ENCODE results near the gene POMGNT1.

DNA sequence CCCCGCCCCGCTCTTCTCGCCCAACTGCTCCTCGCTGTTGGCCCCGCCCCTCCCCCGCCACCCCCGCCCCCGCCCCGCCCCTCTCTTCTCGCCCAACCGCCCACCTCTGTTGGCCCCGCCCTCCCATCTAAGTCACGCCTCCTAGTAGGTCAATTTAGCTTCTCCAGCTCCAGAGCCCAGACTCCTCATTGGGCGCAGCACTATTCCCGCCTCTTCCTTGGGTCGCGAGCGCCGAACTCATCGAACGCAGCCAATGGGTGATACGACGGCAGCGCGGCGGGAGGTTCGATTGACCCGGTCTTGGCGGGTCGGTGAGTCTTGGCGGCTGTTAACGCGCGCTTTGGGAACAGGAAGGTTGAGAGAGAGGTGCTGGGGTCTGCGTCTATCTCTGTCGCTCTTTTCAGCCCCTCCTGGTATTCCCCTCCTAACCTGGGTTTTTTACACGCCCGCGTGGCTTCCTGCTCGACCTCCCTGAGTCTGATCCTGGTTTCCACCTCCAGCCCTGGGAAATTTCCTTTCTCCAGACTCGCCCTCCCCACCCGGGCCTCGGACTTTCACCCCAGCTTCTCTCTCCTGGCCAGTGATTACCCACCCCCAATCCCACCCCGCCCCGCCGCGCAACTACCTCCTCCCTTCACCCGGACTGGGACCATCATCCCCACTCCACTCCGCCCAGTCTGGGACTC, 49.3 kb upstream of the POMGNT1 start, which contains the start of gene RAD54L:
- TF ChIP-seq, protein P1, sequence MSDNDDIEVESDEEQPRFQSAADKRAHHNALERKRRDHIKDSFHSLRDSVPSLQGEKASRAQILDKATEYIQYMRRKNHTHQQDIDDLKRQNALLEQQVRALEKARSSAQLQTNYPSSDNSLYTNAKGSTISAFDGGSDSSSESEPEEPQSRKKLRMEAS (IDR thresholded peaks at IDR 0.05; ENCODE audit: low read depth, low read length), result peak; percentile 69; the same call in 1 of the 2 replicates
- TF ChIP-seq POLR2AphosphoS5 (IDR thresholded peaks at IDR 0.05; ENCODE audit: low read length) (peak; percentile 83), GABPA (IDR thresholded peaks at IDR 0.05; ENCODE audit: low read depth) (peak; percentile 85)
- TF ChIP-seq, protein P2, sequence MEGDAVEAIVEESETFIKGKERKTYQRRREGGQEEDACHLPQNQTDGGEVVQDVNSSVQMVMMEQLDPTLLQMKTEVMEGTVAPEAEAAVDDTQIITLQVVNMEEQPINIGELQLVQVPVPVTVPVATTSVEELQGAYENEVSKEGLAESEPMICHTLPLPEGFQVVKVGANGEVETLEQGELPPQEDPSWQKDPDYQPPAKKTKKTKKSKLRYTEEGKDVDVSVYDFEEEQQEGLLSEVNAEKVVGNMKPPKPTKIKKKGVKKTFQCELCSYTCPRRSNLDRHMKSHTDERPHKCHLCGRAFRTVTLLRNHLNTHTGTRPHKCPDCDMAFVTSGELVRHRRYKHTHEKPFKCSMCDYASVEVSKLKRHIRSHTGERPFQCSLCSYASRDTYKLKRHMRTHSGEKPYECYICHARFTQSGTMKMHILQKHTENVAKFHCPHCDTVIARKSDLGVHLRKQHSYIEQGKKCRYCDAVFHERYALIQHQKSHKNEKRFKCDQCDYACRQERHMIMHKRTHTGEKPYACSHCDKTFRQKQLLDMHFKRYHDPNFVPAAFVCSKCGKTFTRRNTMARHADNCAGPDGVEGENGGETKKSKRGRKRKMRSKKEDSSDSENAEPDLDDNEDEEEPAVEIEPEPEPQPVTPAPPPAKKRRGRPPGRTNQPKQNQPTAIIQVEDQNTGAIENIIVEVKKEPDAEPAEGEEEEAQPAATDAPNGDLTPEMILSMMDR (IDR thresholded peaks at IDR 0.05 in 2 of 3, conservative IDR thresholded peaks at IDR 0.05 in 1 of 3; ENCODE audit: control insufficient read depth in 2 of 3, extremely low read depth in 1 of 3, insufficient read depth in 1 of 3, low read depth in 3 of 3, low read length in 3 of 3), result no peak
- TF ChIP-seq, protein P3, sequence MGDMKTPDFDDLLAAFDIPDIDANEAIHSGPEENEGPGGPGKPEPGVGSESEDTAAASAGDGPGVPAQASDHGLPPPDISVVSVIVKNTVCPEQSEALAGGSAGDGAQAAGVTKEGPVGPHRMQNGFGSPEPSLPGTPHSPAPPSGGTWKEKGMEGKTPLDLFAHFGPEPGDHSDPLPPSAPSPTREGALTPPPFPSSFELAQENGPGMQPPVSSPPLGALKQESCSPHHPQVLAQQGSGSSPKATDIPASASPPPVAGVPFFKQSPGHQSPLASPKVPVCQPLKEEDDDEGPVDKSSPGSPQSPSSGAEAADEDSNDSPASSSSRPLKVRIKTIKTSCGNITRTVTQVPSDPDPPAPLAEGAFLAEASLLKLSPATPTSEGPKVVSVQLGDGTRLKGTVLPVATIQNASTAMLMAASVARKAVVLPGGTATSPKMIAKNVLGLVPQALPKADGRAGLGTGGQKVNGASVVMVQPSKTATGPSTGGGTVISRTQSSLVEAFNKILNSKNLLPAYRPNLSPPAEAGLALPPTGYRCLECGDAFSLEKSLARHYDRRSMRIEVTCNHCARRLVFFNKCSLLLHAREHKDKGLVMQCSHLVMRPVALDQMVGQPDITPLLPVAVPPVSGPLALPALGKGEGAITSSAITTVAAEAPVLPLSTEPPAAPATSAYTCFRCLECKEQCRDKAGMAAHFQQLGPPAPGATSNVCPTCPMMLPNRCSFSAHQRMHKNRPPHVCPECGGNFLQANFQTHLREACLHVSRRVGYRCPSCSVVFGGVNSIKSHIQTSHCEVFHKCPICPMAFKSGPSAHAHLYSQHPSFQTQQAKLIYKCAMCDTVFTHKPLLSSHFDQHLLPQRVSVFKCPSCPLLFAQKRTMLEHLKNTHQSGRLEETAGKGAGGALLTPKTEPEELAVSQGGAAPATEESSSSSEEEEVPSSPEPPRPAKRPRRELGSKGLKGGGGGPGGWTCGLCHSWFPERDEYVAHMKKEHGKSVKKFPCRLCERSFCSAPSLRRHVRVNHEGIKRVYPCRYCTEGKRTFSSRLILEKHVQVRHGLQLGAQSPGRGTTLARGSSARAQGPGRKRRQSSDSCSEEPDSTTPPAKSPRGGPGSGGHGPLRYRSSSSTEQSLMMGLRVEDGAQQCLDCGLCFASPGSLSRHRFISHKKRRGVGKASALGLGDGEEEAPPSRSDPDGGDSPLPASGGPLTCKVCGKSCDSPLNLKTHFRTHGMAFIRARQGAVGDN (IDR thresholded peaks at IDR 0.05), result no peak; the same call in 1 of the 2 replicates
